Choroid plexus epithelial cell (primary cell): ENCODE results near the gene GTSE1.

ENCODE experiments used
- DNase-seq: peaks from one replicate; pipeline ENCODE4 v3.0.0-alpha.2; 2010; ENCODE audit warnings: low read depth
- H3K4me3 ChIP-seq: 2 replicates; pipeline ENCODE4 v1.5.1; 2011; ENCODE audit warnings: low read depth, mild to moderate bottlenecking, control low read depth, low read length, moderate library complexity
- TF ChIP-seq, protein P1 (sequence below): conservative IDR thresholded peaks from 2 replicates; pipeline ENCODE4 v1.5.1; 2011; ENCODE audit warnings: low read depth, mild to moderate bottlenecking, control low read depth, inconsistent platforms, low read length, moderate library complexity

GTSE1 gene, protein sequence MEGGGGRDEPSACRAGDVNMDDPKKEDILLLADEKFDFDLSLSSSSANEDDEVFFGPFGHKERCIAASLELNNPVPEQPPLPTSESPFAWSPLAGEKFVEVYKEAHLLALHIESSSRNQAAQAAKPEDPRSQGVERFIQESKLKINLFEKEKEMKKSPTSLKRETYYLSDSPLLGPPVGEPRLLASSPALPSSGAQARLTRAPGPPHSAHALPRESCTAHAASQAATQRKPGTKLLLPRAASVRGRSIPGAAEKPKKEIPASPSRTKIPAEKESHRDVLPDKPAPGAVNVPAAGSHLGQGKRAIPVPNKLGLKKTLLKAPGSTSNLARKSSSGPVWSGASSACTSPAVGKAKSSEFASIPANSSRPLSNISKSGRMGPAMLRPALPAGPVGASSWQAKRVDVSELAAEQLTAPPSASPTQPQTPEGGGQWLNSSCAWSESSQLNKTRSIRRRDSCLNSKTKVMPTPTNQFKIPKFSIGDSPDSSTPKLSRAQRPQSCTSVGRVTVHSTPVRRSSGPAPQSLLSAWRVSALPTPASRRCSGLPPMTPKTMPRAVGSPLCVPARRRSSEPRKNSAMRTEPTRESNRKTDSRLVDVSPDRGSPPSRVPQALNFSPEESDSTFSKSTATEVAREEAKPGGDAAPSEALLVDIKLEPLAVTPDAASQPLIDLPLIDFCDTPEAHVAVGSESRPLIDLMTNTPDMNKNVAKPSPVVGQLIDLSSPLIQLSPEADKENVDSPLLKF

DNA sequence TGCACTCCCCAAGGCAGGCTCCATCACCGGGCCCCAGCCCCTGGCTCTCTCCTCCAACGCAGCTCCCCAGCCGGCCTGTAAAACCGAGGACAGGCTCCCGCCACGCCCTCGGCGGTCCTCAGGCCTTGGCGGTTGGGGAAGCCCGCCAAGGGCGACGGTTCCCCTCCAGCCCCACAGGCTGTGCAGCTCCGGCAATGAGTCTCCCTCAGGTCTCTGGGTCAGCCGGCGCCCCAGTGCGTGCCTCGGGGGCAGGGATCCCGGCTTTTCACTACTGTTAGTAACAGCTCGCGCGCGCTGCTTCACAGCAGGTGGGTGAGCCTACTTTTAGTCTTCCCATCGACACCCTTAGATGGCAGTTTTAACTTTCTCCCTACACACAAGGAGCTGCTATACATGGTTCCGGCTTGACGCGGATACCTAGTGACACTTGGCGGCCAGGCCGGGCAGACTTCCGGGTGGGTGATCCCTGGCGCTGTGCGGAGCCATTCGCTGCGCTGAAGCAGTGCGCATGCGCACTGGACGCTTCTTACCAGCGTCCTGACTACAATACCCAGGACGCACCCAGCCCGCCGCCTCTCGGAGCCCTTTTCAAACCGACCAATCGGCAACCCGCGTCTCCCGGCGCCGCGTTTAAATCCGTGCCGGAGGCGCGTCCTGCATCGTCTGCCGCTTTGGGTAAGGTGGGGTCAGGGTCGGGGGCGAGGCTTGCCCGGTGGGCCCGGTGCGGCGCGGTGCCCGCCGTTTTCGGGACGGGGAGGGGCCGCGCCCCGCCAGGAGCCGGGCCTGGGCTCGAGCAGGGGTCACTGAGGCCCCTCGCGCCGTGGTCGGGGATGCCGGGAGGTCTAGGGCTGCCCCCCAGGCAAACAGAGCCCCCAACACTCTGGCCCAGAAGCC lies at the start of gene GTSE1:
Gene GTSE1, plus strand, starts transcription at position 614 of the 894 bp plus-strand sequence. CDS start 531 bp downstream, outside the sequence.
- TF ChIP-seq, protein P1, sequence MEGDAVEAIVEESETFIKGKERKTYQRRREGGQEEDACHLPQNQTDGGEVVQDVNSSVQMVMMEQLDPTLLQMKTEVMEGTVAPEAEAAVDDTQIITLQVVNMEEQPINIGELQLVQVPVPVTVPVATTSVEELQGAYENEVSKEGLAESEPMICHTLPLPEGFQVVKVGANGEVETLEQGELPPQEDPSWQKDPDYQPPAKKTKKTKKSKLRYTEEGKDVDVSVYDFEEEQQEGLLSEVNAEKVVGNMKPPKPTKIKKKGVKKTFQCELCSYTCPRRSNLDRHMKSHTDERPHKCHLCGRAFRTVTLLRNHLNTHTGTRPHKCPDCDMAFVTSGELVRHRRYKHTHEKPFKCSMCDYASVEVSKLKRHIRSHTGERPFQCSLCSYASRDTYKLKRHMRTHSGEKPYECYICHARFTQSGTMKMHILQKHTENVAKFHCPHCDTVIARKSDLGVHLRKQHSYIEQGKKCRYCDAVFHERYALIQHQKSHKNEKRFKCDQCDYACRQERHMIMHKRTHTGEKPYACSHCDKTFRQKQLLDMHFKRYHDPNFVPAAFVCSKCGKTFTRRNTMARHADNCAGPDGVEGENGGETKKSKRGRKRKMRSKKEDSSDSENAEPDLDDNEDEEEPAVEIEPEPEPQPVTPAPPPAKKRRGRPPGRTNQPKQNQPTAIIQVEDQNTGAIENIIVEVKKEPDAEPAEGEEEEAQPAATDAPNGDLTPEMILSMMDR = peak; percentile 9
- H3K4me3 ChIP-seq = peak within 1 kb of the TSS; percentile 70
- peak; percentile 98 for DNase-seq

DNA sequence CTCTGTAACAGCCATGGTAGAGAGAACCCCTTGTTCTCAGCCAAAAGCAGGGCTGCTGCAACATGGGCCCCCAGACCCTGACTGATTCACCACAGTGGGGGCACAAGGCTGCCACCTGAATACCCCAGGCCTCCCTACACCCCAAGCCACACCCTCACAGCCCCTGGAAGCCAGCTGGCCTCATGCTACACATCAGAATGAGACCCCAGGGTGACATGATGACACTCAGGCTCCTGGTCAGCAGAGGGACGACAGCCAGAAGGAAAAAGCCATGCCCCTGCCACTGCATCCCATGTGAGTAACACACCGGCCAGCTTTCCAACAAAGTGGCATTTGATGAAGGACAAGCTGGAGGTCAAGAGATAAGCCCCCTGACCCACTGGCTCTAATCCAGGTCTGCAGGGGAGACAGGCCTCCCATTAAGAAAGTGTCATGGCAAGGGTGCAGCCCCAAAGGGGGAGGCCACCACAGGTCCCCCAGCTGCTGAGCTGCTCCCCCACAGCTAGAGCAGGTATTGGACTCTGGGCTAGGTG lies 49.2 kb upstream of the GTSE1 start:
- no peak for DNase-seq
- TF ChIP-seq, protein P1 = no peak

DNA sequence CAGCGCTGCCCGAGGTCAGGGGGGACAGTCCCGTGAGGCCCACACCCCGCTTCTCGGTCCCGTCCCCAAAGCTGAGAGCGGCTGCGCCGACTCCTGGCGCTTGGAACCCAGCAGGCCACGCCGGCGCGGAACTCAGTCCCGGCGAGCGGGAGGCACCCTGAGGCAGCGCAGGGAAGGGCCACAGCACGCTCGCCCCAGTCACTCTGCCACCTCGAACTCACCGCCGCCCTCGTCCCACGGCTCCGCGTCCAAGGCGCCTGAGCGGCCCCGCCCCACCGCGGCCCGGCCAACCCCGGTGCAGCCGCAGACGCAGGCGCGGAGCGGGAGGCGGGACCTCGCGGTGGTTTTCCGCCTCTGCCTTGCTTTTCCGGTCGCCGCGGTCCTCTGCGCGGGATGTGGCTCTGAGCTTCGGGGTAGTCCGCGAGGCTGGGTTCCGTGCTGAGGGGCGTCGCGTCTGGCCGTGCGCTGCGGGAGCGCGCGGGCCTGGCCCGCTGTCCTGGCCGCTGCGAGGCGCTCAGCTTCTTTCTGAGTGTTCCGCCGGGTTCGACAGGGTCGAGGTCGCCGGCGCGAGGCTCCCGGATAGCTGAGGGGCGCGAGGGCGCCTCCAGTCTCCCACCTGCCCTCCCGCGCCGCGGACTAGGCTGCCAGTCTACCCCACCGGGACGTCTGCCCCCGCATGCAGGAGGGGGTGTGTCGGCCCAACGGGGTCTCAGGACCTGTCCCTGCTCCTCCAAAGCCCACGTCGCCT lies 46.5 kb upstream of the GTSE1 start, which contains the start of gene CDPF1:
Gene CDPF1, minus strand, starts transcription at position 259 of the 748 bp plus-strand sequence. CDS start 2,009 bp downstream, outside the sequence.
- TF ChIP-seq, protein P1 = no peak
- DNase-seq = peak; percentile 77
- H3K4me3 ChIP-seq = peak within 1 kb of the TSS; percentile 91

More for the DNA sequence above, 49.2 kb upstream of the GTSE1 start:
- no peak overlapping the region for H3K4me3 ChIP-seq

DNA sequence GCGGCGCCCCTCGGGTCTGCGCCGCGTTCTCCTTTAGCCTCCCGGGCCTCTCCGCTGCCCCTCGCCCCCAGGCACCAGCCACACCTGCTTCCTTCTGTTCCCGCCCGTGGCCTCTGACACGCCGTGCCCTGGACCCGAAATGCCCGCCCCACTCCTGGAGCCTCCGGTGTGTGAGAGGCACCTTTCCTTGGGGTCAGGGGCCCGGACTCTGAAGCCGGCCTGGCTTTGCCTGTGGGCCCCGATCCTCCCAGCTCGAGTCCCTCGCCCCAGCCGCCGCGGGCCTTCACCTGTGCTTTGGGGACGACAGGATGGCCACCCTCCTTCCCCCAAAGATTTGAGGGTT lies 45.9 kb upstream of the GTSE1 start:
- no peak for DNase-seq
- TF ChIP-seq, protein P1 = no peak
- H3K4me3 ChIP-seq = peak overlapping the region; percentile 91

DNA sequence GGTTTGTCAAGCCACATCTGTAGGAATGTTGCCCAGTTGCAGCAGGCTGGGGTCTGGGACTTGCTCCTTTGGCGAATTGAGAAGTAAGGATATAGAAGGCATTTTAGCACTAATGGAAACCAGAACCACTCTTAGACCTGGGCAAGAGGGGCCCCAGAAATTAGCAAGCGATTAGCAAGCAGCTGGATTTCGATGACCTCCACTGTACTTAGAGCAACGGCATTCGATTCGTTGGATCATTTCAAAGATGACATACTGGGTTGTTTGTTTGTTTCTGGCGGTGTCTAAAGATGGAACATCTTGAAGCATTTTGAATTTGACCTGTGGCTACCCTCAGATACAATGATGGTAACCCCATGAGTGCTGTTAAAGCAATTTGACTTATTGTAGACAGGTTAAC lies 45.4 kb upstream of the GTSE1 start:
- TF ChIP-seq, protein P1 = no peak
- H3K4me3 ChIP-seq = peak overlapping the region; percentile 91

More for the DNA sequence above, 45.4 kb upstream of the GTSE1 start:
- DNase-seq = no peak
